EH (cell line): ENCODE measurements around the gene BBLN.
"Not testable (repeated sequence)": the region's sequence is repeated elsewhere in the genome, so short reads cannot be mapped to it uniquely, and the experiment has no call there.

Experiments
- DNase-seq: peaks from one replicate; pipeline ENCODE4 v3.0.0-alpha.2; 2015; ENCODE audit warnings: low read depth

Gene BBLN

GRCh38 chr9:128124873-128125579 is 35.0 kb upstream of the BBLN start:
- peak; percentile 48 for DNase-seq

- no peak for DNase-seq
Observed at GRCh38 chr9:128125580-128126354, 34.3 kb upstream of the BBLN start.

GRCh38 chr9:128127568-128127989 is 32.5 kb upstream of the BBLN start, which contains the start of gene PTGES2:
PTGES2 (minus strand) TSS chr9:128127729; CDS start chr9:128127717, 12 bp downstream.
- peak; percentile 84 for DNase-seq

GRCh38 chr9:128127990-128128835 is 31.9 kb upstream of the BBLN start:
- peak; percentile 88 for DNase-seq

GRCh38 chr9:128128836-128129590 is 31.1 kb upstream of the BBLN start:
- no peak for DNase-seq

- DNase-seq, result not testable (repeated sequence)
Observed at GRCh38 chr9:128129976-128130590, 30.0 kb upstream of the BBLN start.

GRCh38 chr9:128130651-128131050 is 29.4 kb upstream of the BBLN start:
- DNase-seq, result not testable (repeated sequence)

- DNase-seq, result not testable (repeated sequence)
Observed at GRCh38 chr9:128131346-128131745, 28.7 kb upstream of the BBLN start.

- peak; percentile 32 for DNase-seq
Observed at GRCh38 chr9:128132139-128132538, 27.9 kb upstream of the BBLN start.

GRCh38 chr9:128135561-128135960 is 24.5 kb upstream of the BBLN start:
- DNase-seq, result not testable (repeated sequence)

GRCh38 chr9:128136816-128137793 is 23.0 kb upstream of the BBLN start:
- peak; percentile 80 for DNase-seq

GRCh38 chr9:128138001-128138400 is 22.1 kb upstream of the BBLN start:
- DNase-seq, result no peak

GRCh38 chr9:128139621-128140020 is 20.4 kb upstream of the BBLN start:
- no peak for DNase-seq

GRCh38 chr9:128141604-128142003 is 18.5 kb upstream of the BBLN start:
- no peak for DNase-seq

GRCh38 chr9:128142061-128142460 is 18.0 kb upstream of the BBLN start:
- DNase-seq, result no peak

GRCh38 chr9:128142596-128142995 is 17.5 kb upstream of the BBLN start:
- DNase-seq, result no peak

GRCh38 chr9:128143525-128144238 is 16.4 kb upstream of the BBLN start:
- no peak for DNase-seq

- no peak for DNase-seq
Observed at GRCh38 chr9:128144239-128145181, 15.6 kb upstream of the BBLN start.
